Upper lobe of left lung (tissue), 4 donors: ENCODE data around the gene UGT1A8.
"Not testable (repeated sequence)": the region's sequence is repeated elsewhere in the genome, so short reads cannot be mapped to it uniquely, and the experiment has no call there.

Experiments
- POLR2A ChIP-seq, 4 donors: fragments of 450-650 bp; IDR thresholded peaks; one replicate each; pipeline ENCODE4 v1.5.1; 2016 to 2017; ENCODE audit warnings: antibody characterized with exemption in 4 of 4, mild to moderate bottlenecking in 2 of 4
- POLR2AphosphoS5 ChIP-seq, 2 donors: sonication (generic); formaldehyde crosslinking; IDR thresholded peaks; one replicate each; pipeline ENCODE4 v1.5.1; 2017; ENCODE audit warnings: antibody characterized with exemption in 2 of 2
- TF ChIP-seq, protein P1 (sequence below), 6 experiments: fragments of 450-650 bp in 4 of 6; fragments of 200-600 bp in 2 of 6; sonication (generic) in 2 of 6; IDR thresholded peaks; one replicate each; pipeline ENCODE4 v1.5.1; 2016 to 2019; ENCODE audit warnings: antibody characterized with exemption in 6 of 6

DNA sequence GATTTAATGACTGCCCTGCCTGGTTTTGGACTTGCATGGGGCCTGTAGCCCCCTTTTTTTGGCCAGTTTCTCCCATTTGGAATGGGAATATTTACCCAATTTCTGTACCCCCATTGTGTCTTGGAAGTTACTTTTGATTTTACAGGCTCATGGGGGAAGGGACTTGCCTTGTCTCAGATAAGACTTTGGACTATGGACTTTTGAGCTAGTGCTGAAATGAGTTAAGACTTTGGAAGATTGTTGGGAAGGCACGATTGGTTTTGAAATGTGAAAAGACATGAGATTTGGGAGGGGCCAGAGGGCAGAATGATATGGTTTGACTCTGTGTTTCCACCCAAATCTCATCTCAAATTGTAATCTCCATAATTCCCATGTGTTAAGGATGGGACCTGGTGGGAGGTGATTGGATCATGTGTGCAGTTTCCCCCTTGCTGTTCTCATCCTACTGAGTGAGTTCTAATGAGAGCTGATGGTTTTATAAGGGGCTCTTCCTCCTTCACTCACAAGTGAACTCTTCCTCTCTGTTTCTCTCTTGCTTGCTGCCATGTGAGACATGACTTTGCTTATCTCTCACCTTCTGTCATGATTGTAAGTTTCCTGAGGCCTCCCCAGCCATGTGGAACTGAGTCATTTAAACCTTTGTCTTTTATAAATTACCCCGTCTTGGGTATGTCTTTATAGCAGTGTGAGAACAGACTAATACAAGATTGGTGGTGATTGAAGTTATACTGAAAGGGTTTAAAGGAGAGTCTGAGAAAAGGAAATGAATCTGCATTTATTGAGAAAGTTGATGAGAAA, 134.0 kb downstream of the UGT1A8 start:
- TF ChIP-seq, protein P1, sequence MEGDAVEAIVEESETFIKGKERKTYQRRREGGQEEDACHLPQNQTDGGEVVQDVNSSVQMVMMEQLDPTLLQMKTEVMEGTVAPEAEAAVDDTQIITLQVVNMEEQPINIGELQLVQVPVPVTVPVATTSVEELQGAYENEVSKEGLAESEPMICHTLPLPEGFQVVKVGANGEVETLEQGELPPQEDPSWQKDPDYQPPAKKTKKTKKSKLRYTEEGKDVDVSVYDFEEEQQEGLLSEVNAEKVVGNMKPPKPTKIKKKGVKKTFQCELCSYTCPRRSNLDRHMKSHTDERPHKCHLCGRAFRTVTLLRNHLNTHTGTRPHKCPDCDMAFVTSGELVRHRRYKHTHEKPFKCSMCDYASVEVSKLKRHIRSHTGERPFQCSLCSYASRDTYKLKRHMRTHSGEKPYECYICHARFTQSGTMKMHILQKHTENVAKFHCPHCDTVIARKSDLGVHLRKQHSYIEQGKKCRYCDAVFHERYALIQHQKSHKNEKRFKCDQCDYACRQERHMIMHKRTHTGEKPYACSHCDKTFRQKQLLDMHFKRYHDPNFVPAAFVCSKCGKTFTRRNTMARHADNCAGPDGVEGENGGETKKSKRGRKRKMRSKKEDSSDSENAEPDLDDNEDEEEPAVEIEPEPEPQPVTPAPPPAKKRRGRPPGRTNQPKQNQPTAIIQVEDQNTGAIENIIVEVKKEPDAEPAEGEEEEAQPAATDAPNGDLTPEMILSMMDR (IDR thresholded peaks at IDR 0.05), result not testable (repeated sequence)
- TF ChIP-seq POLR2A, POLR2AphosphoS5 (IDR thresholded peaks at IDR 0.05): not testable (repeated sequence)
